Inflammatory macrophage treated with lipopolysaccharide for 4 hours (primary cell): Measurements from ENCODE around the gene PRKD1.
"Not testable (repeated sequence)": the region's sequence is repeated elsewhere in the genome, so short reads cannot be mapped to it uniquely, and the experiment has no call there.

Experiments
- DNase-seq: peaks from one replicate; pipeline ENCODE4 v3.0.0-alpha.2; 2020

PRKD1 gene

GRCh38 chr14:29796853-29797252, 130.8 kb downstream of the PRKD1 start:
- DNase-seq, result no peak

DNA sequence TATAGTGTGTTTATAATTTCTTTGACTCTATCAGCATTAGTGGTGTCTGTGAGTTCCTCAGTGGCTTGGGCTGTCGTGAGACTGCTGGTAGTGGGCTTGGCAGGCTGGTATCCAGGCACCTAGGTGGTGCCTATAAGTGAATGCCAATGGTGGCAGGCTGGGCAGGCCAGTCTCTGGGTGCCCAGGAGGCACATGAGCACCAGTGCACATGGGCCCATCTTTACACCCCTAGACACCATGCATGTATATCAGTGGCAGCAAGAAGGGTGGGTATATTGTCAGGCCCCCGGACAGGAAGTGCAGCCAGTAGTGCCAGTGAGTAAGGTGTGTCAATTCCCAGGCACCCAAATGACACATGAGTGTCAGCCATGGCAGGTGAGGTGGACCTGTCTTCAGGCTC, 138.2 kb downstream of the PRKD1 start:
- DNase-seq, result no peak

DNA sequence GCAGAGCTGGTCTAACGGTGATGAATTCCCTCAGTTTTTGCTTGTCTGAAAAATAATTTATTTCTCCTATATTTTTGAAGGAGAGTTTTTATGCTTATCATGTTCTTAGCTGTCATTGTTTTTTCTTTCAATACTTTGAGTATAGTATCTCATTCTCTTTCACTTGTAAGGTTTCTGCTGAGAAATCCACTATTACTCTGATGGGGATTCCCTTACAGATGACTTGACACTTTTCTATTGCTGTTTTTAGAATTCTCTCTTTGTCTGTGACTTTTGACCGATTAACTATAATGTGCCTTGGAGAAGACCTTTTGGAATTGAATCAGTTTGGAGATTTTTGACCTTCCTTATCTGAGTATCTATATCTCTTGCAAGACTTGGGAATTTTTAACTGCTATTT, 139.6 kb downstream of the PRKD1 start:
- DNase-seq, result no peak

GRCh38 chr14:29783556-29783955, 144.1 kb downstream of the PRKD1 start:
- DNase-seq, result no peak

DNA sequence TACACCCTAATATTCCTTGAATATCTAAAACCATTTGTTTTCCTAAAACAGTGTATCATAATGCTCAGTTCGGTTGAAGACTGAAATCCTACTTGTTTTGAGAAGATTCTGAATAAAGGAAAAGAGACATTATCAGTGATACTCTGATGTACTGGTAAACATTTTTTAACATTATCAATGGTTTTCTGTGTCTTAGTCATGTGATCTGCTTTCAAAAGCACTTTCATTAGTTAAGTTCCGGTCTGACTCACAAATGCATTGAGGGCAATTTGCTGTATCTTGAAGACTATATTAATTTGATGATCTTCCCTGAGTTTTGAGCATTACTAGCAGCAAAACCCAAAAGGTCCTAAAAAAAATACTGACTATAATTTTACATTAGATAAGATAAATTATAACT, 145.6 kb downstream of the PRKD1 start:
- DNase-seq, result no peak

GRCh38 chr14:29777142-29777541, 150.5 kb downstream of the PRKD1 start:
- not testable (repeated sequence) for DNase-seq

GRCh38 chr14:29773990-29774389, 153.7 kb downstream of the PRKD1 start:
- no peak for DNase-seq

DNA sequence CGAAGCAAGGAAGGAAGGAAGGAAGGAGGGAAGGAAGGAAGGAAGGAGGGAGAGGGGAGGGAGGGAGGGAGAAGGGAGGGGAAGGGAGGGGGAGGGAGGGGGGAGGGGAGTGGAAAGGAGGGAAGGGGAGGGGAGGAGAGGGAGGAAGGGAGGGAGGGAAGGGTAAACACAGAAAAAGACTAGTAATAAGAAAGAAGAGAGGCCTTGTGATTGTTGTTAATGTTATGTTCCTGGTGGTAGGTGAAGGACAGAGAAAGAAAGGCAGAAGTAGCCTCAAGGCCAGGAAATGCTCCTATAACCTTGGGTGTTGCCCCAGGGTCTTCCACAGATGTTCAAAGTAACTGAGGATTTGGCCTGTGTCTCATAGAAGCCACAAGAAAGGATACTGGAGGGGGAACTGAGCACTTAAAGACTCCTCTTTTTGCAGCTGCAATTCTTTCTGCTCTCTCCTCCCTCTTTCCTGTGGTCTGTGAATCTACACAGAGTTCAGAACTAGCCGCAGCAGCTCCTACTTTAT, 164.2 kb downstream of the PRKD1 start:
- DNase-seq, result no peak

- no peak for DNase-seq
These were observed 167.9 kb downstream of the PRKD1 start for GRCh38 chr14:29759521-29760340.

- DNase-seq, result no peak
These were observed 169.9 kb downstream of the PRKD1 start for GRCh38 chr14:29757711-29758233.

DNA sequence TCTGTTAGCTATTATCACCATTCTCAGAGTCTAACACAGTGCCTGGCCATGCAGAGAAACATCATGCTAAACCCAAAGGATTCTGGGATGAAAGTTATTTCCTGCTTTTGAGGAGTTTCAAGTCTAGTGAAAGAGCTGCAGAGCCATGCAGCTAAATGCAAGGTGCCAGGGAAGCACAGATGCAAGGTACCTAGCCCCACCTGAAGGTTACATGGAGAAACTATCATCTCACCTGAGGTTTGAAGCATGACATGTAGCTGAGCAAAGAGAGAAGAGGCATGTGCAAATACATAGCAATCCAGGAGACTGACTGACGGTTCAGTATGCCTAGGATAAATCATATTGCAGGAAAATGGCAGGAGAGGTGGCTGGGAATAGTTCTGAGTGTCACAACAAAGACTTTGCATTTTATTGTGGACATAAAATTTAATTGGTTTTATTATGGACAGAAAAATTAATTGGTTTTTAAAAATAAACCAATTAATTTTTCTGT, 170.4 kb downstream of the PRKD1 start:
- no peak for DNase-seq

DNA sequence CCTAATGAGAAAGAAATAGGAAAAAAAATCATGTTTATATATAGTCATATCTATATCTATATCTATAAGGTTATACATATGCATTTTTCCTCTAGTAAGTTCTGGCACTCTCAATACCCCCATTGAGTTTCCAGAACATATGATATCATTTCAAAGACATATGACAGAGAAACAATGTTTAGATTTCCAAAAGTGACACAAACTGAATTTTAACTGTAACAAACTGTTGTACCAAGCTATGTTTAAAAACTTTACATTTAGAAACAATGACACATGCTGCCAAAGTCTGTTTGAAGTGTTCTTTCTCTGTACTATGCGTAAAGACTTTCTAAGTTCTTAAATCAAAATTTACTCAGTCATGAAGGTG, 171.6 kb downstream of the PRKD1 start:
- DNase-seq, result no peak

GRCh38 chr14:29755311-29756018, 172.2 kb downstream of the PRKD1 start:
- no peak for DNase-seq

DNA sequence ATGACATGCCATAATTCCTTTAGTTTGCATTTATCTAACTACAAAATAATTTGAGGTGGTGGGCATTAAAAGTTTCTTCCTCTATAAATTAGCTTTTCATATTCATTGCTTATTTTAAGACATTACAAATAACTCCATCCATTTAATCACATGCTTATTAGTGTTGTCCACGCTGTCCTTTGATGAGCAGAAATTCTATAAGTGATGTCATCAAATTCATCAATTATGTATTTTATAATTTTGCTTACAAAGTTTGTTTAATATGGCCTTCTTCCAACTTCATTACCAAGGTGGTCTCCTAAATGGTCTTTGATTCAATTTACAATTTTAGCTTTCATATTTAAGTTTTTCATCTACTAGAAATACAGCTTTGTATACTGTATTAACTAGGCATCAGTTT, 173.5 kb downstream of the PRKD1 start:
- DNase-seq, result no peak

DNA sequence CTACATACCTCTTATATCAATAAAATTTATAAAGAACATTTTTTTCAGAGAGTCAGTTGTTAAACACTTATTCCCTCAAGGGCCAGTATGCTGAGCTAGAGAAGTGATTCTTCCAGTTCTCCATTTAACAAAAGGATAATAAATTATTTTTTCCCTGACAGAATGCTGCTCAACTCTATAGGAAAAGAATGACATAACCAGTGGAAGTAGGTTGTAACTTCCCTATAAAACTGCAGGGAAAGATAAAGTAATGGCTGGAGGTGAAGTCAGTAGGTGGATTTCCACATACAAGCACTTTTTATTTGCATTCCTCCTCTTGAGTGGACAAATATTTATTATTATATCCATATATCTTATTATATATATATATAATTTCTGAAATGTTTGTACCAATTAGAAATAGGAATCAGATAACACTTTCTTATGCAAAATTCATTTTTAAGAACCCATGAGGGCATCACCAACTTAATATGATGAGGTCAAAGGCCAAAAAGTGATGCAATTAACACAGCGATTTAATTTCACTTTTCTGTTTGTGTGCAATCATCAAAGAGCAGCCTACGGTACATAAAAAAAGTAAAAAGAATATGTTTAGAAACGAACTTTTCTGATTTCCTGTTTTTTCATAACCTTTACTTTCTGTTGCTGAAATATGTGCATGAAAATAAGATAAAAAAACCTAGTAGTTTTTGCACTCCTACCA, 175.3 kb downstream of the PRKD1 start:
- DNase-seq, result no peak

DNA sequence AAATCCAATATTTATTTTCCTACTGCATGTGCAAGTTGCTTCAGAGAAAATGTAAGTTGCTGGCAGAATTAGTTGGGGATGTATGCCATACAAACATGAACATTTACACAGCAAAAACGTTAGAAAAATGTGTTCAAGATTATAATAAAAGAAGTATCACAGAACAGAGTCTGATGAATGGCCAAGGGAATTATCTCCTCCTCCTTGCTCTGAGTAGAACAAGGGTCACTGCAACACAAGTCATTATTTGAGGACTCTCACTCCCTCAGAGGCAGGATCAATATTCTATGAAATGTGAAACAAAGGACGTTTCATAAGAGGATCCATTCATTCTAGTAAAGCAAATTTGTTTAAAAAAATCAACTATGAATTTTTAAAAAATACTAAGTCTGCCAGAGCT, 177.8 kb downstream of the PRKD1 start:
- no peak for DNase-seq

DNA sequence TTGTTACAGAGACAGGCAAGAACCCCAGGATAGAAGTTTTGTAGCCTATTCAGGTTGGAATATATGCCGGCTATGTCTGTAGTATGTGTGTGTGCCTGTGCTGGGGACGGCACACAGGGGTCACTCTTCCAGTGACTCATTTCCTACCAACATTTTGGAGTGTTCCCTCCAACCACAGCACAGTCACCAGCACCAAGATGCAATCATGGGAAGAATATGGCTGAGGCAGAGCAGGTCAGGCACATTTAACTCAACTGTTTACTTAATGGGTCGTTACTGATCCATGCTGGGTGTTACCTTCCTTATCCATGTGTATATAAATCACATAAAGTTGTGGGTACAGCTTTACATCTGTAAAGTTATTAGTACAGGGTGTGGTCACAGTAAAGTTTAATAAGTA, 178.3 kb downstream of the PRKD1 start:
- DNase-seq, result no peak

- no peak for DNase-seq
These were observed 181.8 kb downstream of the PRKD1 start for GRCh38 chr14:29745863-29746262.

DNA sequence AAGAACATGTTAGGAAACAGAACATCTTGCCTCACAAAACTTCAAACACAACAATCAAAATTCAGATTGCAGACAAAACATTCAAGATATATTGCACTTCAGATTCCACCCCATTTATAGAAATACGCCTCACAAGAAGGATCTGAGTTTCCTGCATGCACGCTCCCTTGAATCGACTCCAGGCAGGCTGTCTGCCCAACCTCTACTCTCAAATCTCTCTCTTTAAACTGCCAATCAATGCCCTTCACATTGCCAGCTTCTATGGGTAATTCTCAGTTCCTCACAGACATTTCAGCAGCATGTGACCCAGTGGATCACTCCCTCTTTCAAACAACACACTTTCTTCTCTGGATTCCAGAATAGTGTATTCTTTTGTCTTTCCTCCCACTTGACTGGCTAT, 184.1 kb downstream of the PRKD1 start:
- no peak for DNase-seq

DNA sequence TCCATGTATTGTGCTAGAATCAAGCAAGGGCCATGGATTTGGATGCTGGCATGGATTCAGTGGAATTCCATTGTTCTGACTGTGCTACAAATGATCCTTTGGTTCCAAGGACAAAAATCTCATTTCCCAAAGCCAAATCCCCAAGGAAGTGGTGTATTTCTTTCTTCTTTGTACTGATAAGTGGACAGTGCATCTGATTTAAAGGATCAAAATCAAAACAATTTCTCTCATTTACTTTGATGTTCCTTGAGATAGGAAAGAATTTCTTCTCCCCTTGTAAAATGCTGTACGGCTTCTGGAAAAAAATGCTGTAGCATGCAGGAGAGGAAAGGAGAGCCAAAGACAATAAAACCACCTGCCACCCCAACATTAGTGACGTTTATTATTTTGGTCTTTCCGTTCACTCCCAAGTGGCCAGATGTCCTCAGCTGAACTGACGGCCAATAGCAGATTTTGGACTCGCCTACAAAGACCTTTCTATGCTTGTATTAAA, 185.7 kb downstream of the PRKD1 start:
- no peak for DNase-seq

GRCh38 chr14:29740491-29740890, 187.2 kb downstream of the PRKD1 start:
- no peak for DNase-seq

- no peak for DNase-seq
These were observed 188.7 kb downstream of the PRKD1 start for GRCh38 chr14:29738950-29739349.

DNA sequence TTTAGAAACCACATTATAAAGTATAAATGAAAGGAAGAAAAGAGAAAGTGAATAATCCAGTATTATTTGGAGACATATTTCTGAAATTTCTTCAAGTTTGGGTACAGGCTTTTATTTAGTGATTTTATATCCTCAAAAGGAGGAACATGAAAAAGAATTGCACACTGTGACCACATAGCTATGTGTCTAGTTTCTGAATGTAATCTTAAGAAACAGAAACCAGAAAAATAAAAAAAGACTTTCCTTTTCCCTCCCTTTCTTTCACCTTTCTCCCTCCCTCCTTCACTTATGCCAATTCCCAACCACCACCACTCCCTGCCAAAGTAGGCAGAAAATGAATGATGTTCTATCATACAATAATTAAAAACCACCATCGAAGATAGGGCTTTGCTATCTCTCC, 189.6 kb downstream of the PRKD1 start:
- no peak for DNase-seq
